Activated T-cell treated with anti-CD3 and anti-CD28 coated beads, Interleukin-2, amount 50 U/mL, for 72 hours (primary cell): ENCODE data around the gene MCRIP1. TPM values are rescaled to one million over a fixed set of nuclear protein-coding genes. Genes with fewer than 3 reads are reported as not detected.
"Not testable (repeated sequence)": the region's sequence is repeated elsewhere in the genome, so short reads cannot be mapped to it uniquely, and the experiment has no call there.

Experiments used
- ATAC-seq, 2 donors: fragments of 150-1000 bp; cut with Tn5 transposase; replicated peaks in 1 of 2; 2 replicates each; pipeline ENCODE4 v1.10.0; 2021; ENCODE audit warnings: moderate library complexity in 2 of 2, mild to moderate bottlenecking in 1 of 2
- DNase-seq, 2 donors: peaks; one replicate each; pipeline ENCODE4 v3.0.0; 2021 to 2022; ENCODE audit warnings: mixed read lengths in 1 of 2
- H3K27ac Mint-ChIP-seq: one replicate; pipeline ENCODE4 v1.8.0; 2022; ENCODE audit warnings: mild to moderate bottlenecking, moderate library complexity, mixed read lengths
- H3K27me3 Mint-ChIP-seq: one replicate; pipeline ENCODE4 v1.8.0; 2022; ENCODE audit warnings: low read depth, mixed read lengths
- H3K36me3 Mint-ChIP-seq, 2 donors: one replicate each; pipeline ENCODE4 v1.8.0; 2022; ENCODE audit warnings: mixed read lengths in 2 of 2, mild to moderate bottlenecking in 1 of 2; ENCODE audit not compliant: insufficient read depth in 2 of 2
- H3K4me1 Mint-ChIP-seq: one replicate; pipeline ENCODE4 v1.8.0; 2022; ENCODE audit warnings: low read depth, mixed read lengths
- H3K4me3 Mint-ChIP-seq, 2 donors: one replicate each; pipeline ENCODE4 v1.8.0; 2022; ENCODE audit warnings: mild to moderate bottlenecking in 2 of 2, mixed read lengths in 2 of 2, moderate library complexity in 2 of 2
- H3K9me3 Mint-ChIP-seq, 2 donors: one replicate each; pipeline ENCODE4 v1.8.0; 2022; ENCODE audit warnings: mixed read lengths in 2 of 2
- total RNA-seq, 2 donors: library from RNA; stranded (reverse); gene quantifications; one replicate each; pipeline ENCODE4 v1.2.3, GENCODE V29; 2022

Gene MCRIP1
- total RNA-seq, 2 donors from 2014 or later: 61.9 to 77.2 TPM

DNA sequence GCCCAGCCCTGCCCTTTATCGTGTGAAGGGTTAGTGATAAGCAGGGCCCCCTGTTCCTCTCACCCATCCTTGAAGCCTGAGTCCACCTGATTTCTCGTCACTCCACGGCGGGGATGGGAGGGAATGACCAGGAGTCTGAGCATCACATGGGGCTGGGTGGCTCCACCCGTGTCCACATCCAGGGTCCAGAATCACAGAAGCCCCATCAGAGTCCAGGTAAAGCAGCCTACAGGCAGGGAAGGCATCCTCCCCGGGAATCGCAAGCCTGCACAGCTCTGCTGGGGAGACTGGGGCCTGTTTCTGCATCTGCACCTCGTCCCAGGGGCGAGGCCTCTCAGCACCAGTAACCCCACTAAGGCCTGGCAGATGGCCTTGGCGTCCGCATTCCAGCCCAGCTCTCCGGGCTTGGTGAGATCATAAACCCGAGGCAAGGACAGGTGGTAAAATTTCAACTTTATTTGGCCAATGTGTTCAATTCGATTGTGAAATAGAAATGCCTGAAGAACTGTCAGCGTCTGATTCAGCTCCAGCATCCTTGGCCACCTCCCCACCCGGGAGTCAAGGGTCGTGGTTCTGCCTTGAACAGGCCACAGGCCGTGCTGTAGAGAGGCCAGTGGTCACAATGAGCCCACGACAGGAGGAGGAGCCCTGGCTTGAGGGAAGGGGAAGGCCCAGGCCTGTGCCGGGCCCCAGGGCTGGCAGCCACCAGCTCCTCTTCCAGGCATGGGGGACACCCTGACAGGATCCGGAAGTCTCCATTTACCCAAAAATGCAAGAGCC, 9.8 kb upstream of the MCRIP1 start:
- Mint-ChIP-seq H3K27me3 (no peaks in the 10 kb centered on the region), H3K36me3 (peaks cover 1 to 7% of the 10 kb centered on the region in 2 donors), H3K27ac (no peak overlapping the region), H3K4me3 (no peak overlapping the region), H3K9me3 (no peaks in the 10 kb centered on the region), H3K4me1 (no peaks in the 10 kb centered on the region)
- DNase-seq (no peak), ATAC-seq (no peak)

DNA sequence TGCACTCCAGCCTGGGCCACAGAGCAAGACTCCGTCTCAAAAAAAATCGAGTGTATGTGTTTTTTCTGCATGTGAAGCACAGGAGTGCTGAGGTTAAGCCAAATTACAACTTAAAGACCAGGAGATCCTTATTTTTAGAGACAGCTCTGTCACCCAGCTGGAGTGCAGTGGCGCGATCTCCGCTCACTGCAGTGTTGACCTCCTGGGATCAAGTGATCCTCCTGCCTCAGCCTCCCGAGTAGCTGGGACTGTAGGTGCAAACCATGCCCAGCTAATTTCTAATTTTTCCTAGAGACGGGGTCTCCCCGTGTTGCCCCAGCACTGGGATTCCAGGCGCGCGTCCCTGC, 9.3 kb upstream of the MCRIP1 start:
- Mint-ChIP-seq H3K4me3 (no peak overlapping the region), H3K27ac (no peak overlapping the region), H3K4me1 (no peaks in the 10 kb centered on the region), H3K9me3 (no peaks in the 10 kb centered on the region), H3K36me3 (peaks cover 1 to 7% of the 10 kb centered on the region in 2 donors), H3K27me3 (no peaks in the 10 kb centered on the region)
- DNase-seq (no peak), ATAC-seq (no peak)

DNA sequence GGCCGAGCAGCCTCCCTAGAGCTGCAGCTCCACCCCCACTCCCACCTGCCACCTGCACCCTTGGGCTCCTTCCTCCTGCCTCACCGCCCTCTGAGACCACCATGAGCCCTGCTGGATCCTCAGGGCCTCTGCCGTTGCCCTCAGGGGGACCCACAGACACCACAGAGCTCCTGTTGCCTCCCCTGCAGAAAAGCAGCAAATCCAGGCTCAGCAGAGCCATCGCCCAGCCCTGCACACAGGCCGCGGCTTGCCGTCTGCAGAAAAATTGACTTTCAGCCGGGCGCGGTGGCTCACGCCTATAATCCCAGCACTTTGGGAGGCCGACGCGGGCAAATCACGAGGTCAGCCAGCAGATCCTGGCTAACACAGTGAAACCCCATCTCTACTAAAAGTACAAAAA, 8.8 kb upstream of the MCRIP1 start:
- Mint-ChIP-seq H3K27me3 (no peaks in the 10 kb centered on the region), H3K36me3 (peaks cover 1 to 5% of the 10 kb centered on the region in 2 donors), H3K27ac (no peak overlapping the region), H3K9me3 (no peaks in the 10 kb centered on the region), H3K4me3 (no peak overlapping the region), H3K4me1 (no peaks in the 10 kb centered on the region)
- DNase-seq (no peak), ATAC-seq (no peak)

DNA sequence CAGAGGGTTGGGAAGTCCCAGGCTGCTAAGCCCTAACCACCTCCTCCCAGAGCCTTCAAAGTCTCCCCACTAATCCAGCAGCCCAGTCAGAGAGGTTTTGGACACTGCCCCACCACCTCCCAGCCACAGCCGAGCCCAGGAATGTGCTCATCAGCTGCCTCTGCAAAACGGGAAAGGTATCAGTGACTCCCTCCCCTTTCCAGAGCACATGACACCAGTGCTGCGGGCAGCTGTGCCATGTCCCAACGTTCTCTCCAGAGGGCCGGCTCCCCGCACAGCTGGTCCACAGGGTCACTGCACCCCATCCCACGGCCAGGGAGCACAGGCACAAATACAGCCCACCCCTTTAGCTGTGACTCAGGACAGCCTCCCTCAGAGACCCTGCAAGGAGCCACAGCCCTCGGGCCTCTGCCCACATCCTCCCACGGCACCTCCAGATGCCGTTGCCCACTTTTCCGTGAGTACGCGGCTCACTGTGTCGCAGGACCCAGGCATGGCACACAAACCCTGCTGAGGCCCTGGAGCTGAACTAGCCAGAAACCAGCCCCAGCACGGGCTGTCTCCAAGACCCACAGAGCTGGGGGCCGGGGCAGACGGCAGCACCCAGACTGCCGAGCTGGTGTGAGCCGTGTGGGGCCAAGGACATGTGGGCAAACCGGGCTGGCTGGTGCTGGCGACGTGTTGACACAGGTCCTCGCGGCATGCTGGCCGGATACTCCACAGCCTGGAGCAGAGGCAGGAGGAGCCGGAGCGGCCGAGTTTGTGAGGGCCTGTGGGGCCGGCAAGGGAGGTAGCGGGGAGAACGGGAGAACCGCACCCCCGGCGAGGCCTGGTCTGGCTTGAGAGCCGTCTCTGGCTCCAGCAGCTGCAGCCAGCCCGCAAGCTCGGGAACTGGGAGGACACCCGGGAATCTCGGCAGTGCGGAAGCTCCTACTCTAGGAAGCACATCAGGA, 8.0 kb upstream of the MCRIP1 start:
- Mint-ChIP-seq H3K9me3 (no peaks in the 10 kb centered on the region), H3K27me3 (no peaks in the 10 kb centered on the region), H3K4me3 (no peak overlapping the region), H3K4me1 (no peaks in the 10 kb centered on the region), H3K27ac (no peak overlapping the region), H3K36me3 (peaks cover 1 to 5% of the 10 kb centered on the region in 2 donors)
- DNase-seq (no peak), ATAC-seq (peak; percentile 13 to 16)

DNA sequence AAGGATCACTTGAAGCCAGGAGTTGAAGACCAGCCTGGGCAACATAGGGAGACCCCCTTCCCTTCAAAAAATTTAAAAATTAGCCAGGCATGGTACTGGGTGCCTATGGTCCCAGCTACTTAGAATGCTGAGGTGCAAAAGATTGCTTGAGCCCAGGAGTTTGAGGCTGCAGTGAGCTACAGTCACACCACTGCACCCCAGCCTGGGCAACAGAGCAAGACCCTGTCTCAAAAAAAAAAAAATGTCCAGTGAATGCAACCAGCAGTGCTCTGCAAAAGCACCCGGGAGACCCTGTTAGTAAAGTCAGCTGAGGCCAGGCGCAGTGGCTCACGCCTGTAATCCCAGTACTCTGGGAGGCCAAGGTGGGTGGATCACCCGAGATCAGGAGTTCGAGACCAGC, 7.0 kb upstream of the MCRIP1 start:
- not testable (repeated sequence) for H3K4me3 Mint-ChIP-seq, H3K9me3 Mint-ChIP-seq, H3K27ac Mint-ChIP-seq, H3K36me3 Mint-ChIP-seq, H3K27me3 Mint-ChIP-seq, DNase-seq, H3K4me1 Mint-ChIP-seq, ATAC-seq

DNA sequence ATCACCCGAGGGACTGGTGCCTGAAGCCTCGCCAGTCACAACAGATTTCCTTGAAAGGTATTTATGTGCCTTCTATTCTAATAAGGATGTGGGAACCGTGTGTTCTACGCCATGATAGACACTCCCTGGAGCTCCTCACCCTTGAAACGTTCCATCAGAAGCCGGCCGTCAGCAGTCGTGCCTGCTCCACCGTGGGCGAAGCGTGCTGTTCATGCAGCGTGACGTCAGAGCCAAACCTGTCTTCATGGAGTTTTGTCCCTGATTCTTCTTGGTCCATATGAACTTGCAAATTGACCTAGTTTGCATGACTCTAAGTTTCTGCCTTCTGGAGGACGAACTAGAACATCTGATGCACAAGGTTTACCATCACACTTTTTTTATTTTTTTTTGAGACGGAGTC, 6.2 kb upstream of the MCRIP1 start:
- H3K36me3 Mint-ChIP-seq: peaks cover 1 to 5% of the 10 kb centered on the region in 2 donors
- ATAC-seq (no peak), DNase-seq (no peak)
- H3K27ac Mint-ChIP-seq: no peak overlapping the region
- H3K27me3 Mint-ChIP-seq: no peaks in the 10 kb centered on the region
- H3K4me1 Mint-ChIP-seq: peaks cover 12% of the 10 kb centered on the region
- H3K4me3 Mint-ChIP-seq: no peak overlapping the region
- H3K9me3 Mint-ChIP-seq: no peaks in the 10 kb centered on the region

DNA sequence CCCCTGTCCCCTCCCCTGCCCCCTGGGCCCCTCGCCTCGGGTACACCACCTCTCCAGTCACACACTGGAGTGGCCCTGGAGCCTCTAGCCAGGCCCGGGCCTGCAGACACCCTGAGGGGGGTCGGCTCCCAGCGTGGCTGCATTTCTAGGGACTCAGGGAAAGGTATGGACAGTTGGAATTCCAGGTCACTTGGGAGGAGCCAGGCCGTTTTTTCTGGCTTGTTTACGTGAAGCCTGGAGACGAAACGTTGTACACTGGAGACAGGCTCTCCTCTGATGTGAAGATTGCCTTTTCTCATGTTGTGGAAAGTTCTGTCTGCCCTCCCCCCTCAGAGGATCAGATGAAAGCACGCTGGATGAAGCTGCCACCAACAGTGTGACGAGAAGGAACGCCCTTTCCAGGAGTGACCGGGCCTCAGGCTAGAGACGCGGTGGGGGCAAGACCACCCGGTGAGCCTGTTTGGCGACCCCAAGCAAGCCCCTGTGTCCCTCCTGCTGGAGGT, 5.7 kb upstream of the MCRIP1 start:
- DNase-seq: no peak
- Mint-ChIP-seq H3K4me3 (no peak overlapping the region), H3K9me3 (no peaks in the 10 kb centered on the region), H3K4me1 (peaks cover 12% of the 10 kb centered on the region), H3K27ac (no peak overlapping the region), H3K36me3 (peaks cover 1 to 5% of the 10 kb centered on the region in 2 donors), H3K27me3 (no peaks in the 10 kb centered on the region)
- ATAC-seq: no peak

DNA sequence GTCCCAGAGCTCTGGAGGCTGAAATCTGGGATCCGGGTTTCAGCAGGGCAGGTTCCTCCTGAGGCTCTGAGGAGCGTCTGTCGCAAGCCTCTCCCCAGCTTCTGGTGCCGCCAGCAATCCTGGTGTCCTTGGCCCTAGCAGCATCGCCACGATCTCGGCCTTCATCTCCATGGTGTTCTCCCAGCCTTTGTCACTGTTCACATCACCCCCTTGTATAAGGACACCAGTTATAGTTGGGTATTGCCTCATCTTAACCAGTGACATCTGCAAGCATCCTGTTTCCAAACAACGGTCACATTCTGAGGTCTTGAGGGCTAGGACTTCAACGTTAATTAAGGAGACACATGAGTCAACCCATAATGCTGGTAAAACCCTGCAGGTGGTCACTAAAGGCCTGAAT, 4.5 kb upstream of the MCRIP1 start:
- Mint-ChIP-seq H3K4me1 (peaks cover 13% of the 10 kb centered on the region), H3K9me3 (no peaks in the 10 kb centered on the region), H3K4me3 (no peak overlapping the region), H3K36me3 (no peaks in the 10 kb centered on the region), H3K27ac (no peak overlapping the region), H3K27me3 (no peaks in the 10 kb centered on the region)
- DNase-seq: no peak
- ATAC-seq: no peak

DNA sequence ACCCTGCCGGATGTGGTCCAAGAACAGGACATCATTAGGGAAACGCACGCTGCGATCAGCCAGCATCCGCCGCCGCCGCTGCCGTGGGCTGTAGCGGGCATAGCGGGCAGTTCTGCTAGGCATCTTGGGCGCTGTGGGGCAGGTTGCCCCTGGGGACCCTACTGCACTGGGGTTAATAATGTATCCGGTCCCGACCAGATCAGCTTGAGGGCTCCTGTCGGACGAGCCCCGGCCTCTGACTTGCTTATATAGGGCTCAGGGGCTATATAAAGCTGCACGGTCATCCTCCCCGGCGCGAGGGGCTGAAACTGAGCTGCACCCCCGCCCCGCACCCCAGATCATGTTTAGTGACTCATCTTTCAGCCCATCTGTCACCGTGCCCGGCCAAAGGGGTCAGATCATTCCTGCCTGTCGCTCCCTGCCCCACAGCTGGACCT, 1.8 kb upstream of the MCRIP1 start, which contains the start of gene PPP1R27:
PPP1R27 (minus strand) TSS at position 220 of the 437 bp plus-strand sequence; CDS start at position 123, 97 bp downstream.
- peaks cover 0 to 6% of the 10 kb centered on the region in 2 donors for H3K36me3 Mint-ChIP-seq
- no peak for ATAC-seq
- no peaks in the 10 kb centered on the region for H3K27me3 Mint-ChIP-seq
- no peak within 1 kb of the TSS for H3K27ac Mint-ChIP-seq
- peaks cover 37% of the 10 kb centered on the region for H3K4me1 Mint-ChIP-seq
- no peak for DNase-seq
- H3K9me3 Mint-ChIP-seq: no peaks in the 10 kb centered on the region
- peak within 1 kb of the TSS; percentile 85 to 89 for H3K4me3 Mint-ChIP-seq

DNA sequence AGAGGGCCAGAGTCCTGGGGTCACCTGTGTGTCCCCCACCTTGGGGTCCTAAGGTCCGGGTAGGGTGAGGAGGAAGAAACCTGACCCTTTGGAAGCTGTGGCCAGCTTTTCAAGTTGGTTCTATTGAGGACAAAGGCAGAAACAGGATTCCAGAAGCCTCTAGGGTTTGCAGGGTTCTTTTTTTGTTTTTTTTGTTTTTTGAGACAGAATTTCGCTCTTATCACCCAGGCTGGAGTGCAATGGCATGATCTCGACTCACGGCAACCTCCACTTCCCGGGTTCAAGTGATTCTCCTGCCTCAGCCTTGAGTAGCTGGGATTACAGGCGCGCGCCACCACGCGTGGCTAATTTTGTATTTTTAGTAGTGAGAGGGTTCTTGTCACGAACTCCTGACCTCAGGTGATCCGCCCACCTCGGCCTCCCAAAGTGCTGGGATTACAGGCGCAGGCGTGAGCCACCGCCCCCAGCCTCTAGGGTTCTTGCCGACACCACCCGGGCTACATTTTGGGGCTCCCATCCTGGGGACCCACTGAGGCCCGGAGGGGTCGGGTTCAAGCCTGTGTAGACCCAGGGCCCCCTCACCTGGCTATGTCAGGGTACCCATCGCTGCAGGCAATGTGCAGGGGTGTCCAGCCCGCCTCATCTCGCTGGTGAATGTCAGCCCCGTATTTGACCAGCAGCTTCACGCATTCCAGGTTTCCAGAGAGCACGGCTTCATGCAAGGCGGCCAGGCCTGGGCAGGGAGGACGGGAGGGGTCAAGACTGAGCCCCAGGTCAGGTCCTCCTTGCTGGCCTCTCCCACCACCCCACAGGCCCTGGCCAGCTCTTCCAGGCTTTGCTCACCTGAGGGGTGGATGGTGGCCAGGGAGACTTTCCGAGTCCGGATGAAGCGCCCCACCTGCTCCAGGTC, 1.1 kb upstream of the MCRIP1 start:
- no peaks in the 10 kb centered on the region for H3K27me3 Mint-ChIP-seq
- peaks cover 37% of the 10 kb centered on the region for H3K4me1 Mint-ChIP-seq
- peak overlapping the region; percentile 85 to 89 for H3K4me3 Mint-ChIP-seq
- DNase-seq (no peak), ATAC-seq (no peak)
- H3K27ac Mint-ChIP-seq: no peak overlapping the region
- peaks cover 0 to 6% of the 10 kb centered on the region in 2 donors for H3K36me3 Mint-ChIP-seq
- no peaks in the 10 kb centered on the region for H3K9me3 Mint-ChIP-seq

DNA sequence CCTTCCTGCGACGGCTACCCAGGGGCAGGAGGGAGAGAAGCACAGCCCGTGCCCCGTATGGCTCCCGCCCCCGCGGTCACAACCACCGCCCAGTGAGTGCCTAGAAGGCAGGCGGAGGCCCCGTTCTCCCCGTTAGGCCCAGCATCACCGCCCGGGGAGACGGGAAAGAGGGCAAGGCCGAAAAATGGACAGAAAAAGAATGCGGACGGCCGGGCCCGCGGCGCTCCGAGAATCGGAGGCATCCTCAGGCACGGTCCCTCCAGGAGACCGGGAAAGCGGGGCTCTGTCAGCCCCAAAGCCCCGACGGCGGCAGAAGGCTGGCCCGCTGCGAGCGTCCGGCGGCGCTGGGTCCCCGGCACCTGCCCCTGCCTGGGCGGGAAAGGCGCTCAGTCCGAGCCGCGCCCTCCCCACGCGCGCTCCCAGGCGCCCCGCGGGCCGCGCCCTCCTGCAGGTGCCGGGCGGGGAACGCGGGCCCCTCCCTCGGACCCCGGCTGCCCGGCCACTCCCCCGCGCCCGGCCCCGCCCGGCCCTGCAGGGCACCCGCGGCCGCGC, 407 bp downstream of the MCRIP1 start:
- peak; percentile 67 to 72 for DNase-seq
- peak; percentile 48 to 54 for ATAC-seq
- no peaks in the 10 kb centered on the region for H3K9me3 Mint-ChIP-seq
- H3K27me3 Mint-ChIP-seq: no peaks in the 10 kb centered on the region
- H3K36me3 Mint-ChIP-seq: peaks cover 0 to 6% of the 10 kb centered on the region in 2 donors
- peak overlapping the region; percentile 96 for H3K27ac Mint-ChIP-seq
- peaks cover 37% of the 10 kb centered on the region for H3K4me1 Mint-ChIP-seq
- H3K4me3 Mint-ChIP-seq: peak overlapping the region; percentile 97 to 98

DNA sequence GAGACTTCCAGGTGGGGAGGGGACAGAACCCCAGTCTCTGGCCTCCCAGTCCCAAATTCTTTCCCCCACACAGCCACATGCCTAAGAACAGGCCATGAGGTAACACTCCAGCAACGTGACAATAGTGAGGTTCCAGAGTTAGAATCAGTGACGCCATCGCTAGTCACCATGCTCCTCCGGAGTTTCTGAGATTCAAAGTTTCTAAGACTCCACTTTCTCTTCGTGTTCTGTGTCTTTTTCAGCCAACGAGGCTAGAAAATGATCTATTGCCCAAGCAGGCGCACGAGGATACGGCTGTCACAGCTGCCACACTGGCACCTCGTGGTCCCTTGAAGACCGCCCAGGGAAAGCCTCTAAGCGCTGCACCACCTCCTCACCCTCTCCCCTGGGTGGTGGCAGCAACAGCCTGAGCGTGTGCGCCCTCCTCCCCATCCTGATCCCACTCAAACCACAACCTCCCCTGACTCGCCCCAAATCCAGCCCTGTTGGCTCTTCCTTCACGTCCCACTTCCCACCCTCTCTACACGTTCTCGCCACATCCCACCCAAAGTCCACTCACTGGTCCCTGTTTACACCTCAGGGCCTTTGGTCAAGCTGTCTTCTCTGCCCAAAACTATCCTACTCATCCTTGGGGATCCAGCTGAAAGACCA, 1.0 kb downstream of the MCRIP1 start:
- Mint-ChIP-seq H3K4me3 (peak overlapping the region; percentile 97 to 98), H3K4me1 (peaks cover 37% of the 10 kb centered on the region), H3K9me3 (no peaks in the 10 kb centered on the region), H3K36me3 (peaks cover 0 to 6% of the 10 kb centered on the region in 2 donors), H3K27ac (peak overlapping the region; percentile 96), H3K27me3 (no peaks in the 10 kb centered on the region)
- ATAC-seq (peak; percentile 31 to 44), DNase-seq (peak; percentile 54 to 62)
